H1 (cell line): Measurements from ENCODE around the gene MT1G. TPM values are rescaled to one million over a fixed set of nuclear protein-coding genes. Genes with fewer than 3 reads are reported as not detected.

Experiments
- CTCF ChIA-PET: fragments of 300-600 bp; sonication (Branson Sonifier 250); formaldehyde crosslinking; loops from one replicate; lab custom pipeline; 2021; ENCODE audit not compliant: partially characterized antibody; lab: Charles Lee
- POLR2A ChIA-PET: fragments of 300-600 bp; sonication (Branson Sonifier 250); formaldehyde crosslinking; loops from one replicate; lab custom pipeline; 2021; ENCODE audit warnings: inconsistent platforms; ENCODE audit not compliant: partially characterized antibody; lab: Charles Lee
- DNase-seq, 2 experiments: peaks; one replicate each; pipeline versions ENCODE4 v3.0.0 to v3.0.0-alpha.2; 2010 to 2022; ENCODE audit warnings: low spot score in 2 of 2, low read depth in 1 of 2, mixed read lengths in 1 of 2
- FAIRE-seq: peaks from 2 replicates; lab custom pipeline; 2011; peaks lifted over from hg19 to GRCh38; lab: Jason Lieb, UNC
- H2AFZ ChIP-seq: 2 replicates; pipeline ENCODE4 v1.8.1; 2012; ENCODE audit warnings: low read length, inconsistent platforms
- H2AK5ac ChIP-seq: 2 replicates; pipeline ENCODE4 v1.6.1; 2013; ENCODE audit warnings: low read depth, low read length
- H2BK120ac ChIP-seq: replicated peaks from 2 replicates; pipeline ENCODE3; 2013; ENCODE audit warnings: low read depth, low read length, inconsistent platforms
- H2BK12ac ChIP-seq: 2 replicates; pipeline ENCODE4 v1.6.1; 2013; ENCODE audit warnings: low read depth, low read length
- H2BK15ac ChIP-seq: 2 replicates; pipeline ENCODE4 v1.6.1; 2013; ENCODE audit warnings: low read length
- H2BK20ac ChIP-seq: 2 replicates; pipeline ENCODE4 v1.6.1; 2013; ENCODE audit warnings: low read length
- H2BK5ac ChIP-seq: 2 replicates; pipeline ENCODE4 v1.6.1; 2013; ENCODE audit warnings: low read depth, low read length
- H3K14ac ChIP-seq: 2 replicates; pipeline ENCODE4 v1.6.1; 2013; ENCODE audit warnings: inconsistent platforms; ENCODE audit not compliant: insufficient read length
- H3K18ac ChIP-seq: 2 replicates; pipeline ENCODE4 v1.6.1; 2013; ENCODE audit warnings: low read length; ENCODE audit errors: extremely low read depth
- H3K23ac ChIP-seq: 2 replicates; pipeline ENCODE4 v1.6.1; 2013; ENCODE audit warnings: inconsistent platforms; ENCODE audit not compliant: insufficient read length
- H3K23me2 ChIP-seq: 2 replicates; pipeline ENCODE4 v1.6.1; 2013; ENCODE audit warnings: low read depth, low read length
- H3K27ac ChIP-seq: 2 replicates; pipeline ENCODE4 v1.6.1; 2011; ENCODE audit warnings: low read depth, low read length, inconsistent platforms
- H3K27me3 ChIP-seq, 4 experiments: replicated peaks in 1 of 4; 1 replicate in 1 of 4; 2 replicates in 3 of 4; pipeline versions ENCODE4 v1.6.1 to v1.8.1; 2011 to 2013; ENCODE audit warnings: low read length in 3 of 4, mild to moderate bottlenecking in 3 of 4, inconsistent platforms in 2 of 4, mixed read lengths in 2 of 4, moderate library complexity in 1 of 4; ENCODE audit not compliant: control insufficient read depth in 3 of 4, insufficient read depth in 3 of 4; ENCODE audit errors: extremely low read depth in 1 of 4
- H3K36me3 ChIP-seq, 4 experiments: 2 replicates each; pipeline versions ENCODE4 v1.6.1 to v1.8.1; 2011 to 2013; ENCODE audit warnings: mild to moderate bottlenecking in 4 of 4, low read length in 3 of 4, moderate library complexity in 2 of 4, control low read depth in 1 of 4, inconsistent platforms in 1 of 4; ENCODE audit not compliant: insufficient read depth in 4 of 4, control insufficient read depth in 2 of 4
- H3K4ac ChIP-seq: replicated peaks from 2 replicates; pipeline ENCODE3; 2013; ENCODE audit warnings: low read length, low read depth, mixed read lengths, inconsistent platforms; ENCODE audit not compliant: insufficient read length
- H3K4me1 ChIP-seq, 4 experiments: replicated peaks in 1 of 4; 1 replicate in 1 of 4; 2 replicates in 3 of 4; pipeline versions ENCODE4 v1.6.1 to v1.8.1; 2011 to 2013; ENCODE audit warnings: low read length in 3 of 4, inconsistent platforms in 2 of 4, mixed read lengths in 1 of 4; ENCODE audit not compliant: insufficient read depth in 4 of 4, control insufficient read depth in 3 of 4
- H3K4me2 ChIP-seq, 2 experiments: 2 replicates each; pipeline versions ENCODE4 v1.6.1 to v1.8.1; 2011 to 2013; ENCODE audit warnings: low read depth in 2 of 2, low read length in 2 of 2, control low read depth in 1 of 2, inconsistent platforms in 1 of 2, mild to moderate bottlenecking in 1 of 2; ENCODE audit not compliant: insufficient read depth in 1 of 2
- H3K4me3 ChIP-seq, 4 experiments: fragments of 200-600, 300-600 bp in 1 of 4; sonication (generic), shearing (Covaris generic), sonication (Bioruptor Twin) in 1 of 4; 2 replicates each; pipeline versions ENCODE4 v1.5.1 to v1.8.1; 2011 to 2016; ENCODE audit warnings: low read length in 4 of 4, low read depth in 3 of 4, control low read depth in 2 of 4, inconsistent platforms in 2 of 4, mild to moderate bottlenecking in 2 of 4, mixed read lengths in 1 of 4, moderate library complexity in 1 of 4; ENCODE audit not compliant: insufficient read depth in 2 of 4; ENCODE audit errors: extremely low read depth in 1 of 4
- H3K56ac ChIP-seq: replicated peaks from 2 replicates; pipeline ENCODE3; 2013; ENCODE audit warnings: low read depth, mild to moderate bottlenecking, mixed read lengths, low read length, inconsistent platforms; ENCODE audit not compliant: insufficient read length
- H3K79me1 ChIP-seq: 2 replicates; pipeline ENCODE4 v1.6.1; 2013; ENCODE audit warnings: low read depth, low read length, control low read depth
- H3K79me2 ChIP-seq, 2 experiments: 2 replicates each; pipeline versions ENCODE4 v1.6.1 to v1.8.1; 2012 to 2013; ENCODE audit warnings: low read length in 2 of 2, mild to moderate bottlenecking in 2 of 2, inconsistent platforms in 1 of 2; ENCODE audit not compliant: insufficient read depth in 2 of 2, control insufficient read depth in 1 of 2
- H3K9ac ChIP-seq, 4 experiments: replicated peaks in 1 of 4; 1 replicate in 1 of 4; 2 replicates in 3 of 4; pipeline versions ENCODE4 v1.6.1 to v1.8.1; 2011 to 2013; ENCODE audit warnings: low read depth in 3 of 4, low read length in 3 of 4, control low read depth in 2 of 4, mild to moderate bottlenecking in 2 of 4, moderate library complexity in 2 of 4, inconsistent platforms in 1 of 4; ENCODE audit errors: extremely low read depth in 1 of 4
- H3K9me3 ChIP-seq, 2 experiments: 2 replicates each; pipeline versions ENCODE4 v1.6.1 to v1.8.1; 2012 to 2013; ENCODE audit warnings: mild to moderate bottlenecking in 2 of 2, moderate library complexity in 2 of 2, control low read depth in 1 of 2, inconsistent platforms in 1 of 2, low read depth in 1 of 2, low read length in 1 of 2, mixed read lengths in 1 of 2; ENCODE audit not compliant: insufficient read depth in 2 of 2
- H4K20me1 ChIP-seq, 2 experiments: replicated peaks in 1 of 2; 2 replicates each; pipeline versions ENCODE3 to v1.8.1; 2011 to 2013; ENCODE audit warnings: inconsistent platforms in 2 of 2, low read length in 2 of 2, mild to moderate bottlenecking in 1 of 2; ENCODE audit not compliant: insufficient read depth in 2 of 2, control insufficient read depth in 1 of 2
- H4K5ac ChIP-seq: 2 replicates; pipeline ENCODE4 v1.6.1; 2013; ENCODE audit warnings: low read length, low read depth, mixed read lengths, inconsistent platforms; ENCODE audit not compliant: insufficient read length
- H4K8ac ChIP-seq: 2 replicates; pipeline ENCODE4 v1.8.0; 2013; ENCODE audit warnings: mild to moderate bottlenecking, moderate library complexity, low read length, inconsistent platforms; ENCODE audit not compliant: insufficient read depth; ENCODE audit errors: extremely low read depth
- H4K91ac ChIP-seq: replicated peaks from 2 replicates; pipeline ENCODE3; 2013; ENCODE audit warnings: low read length, mixed read lengths, inconsistent platforms; ENCODE audit not compliant: insufficient read length
- EZH2 ChIP-seq: fragments of 200-600 bp; sonication (generic); IDR thresholded peaks from 2 replicates; pipeline ENCODE4 v1.7.1; 2012; ENCODE audit warnings: low read depth, mild to moderate bottlenecking, moderate library complexity, low read length, inconsistent platforms; ENCODE audit not compliant: severe bottlenecking
- GABPA ChIP-seq: IDR thresholded peaks from 2 replicates; pipeline ENCODE4 v1.6.1; 2011; ENCODE audit warnings: mild to moderate bottlenecking, low read length, moderate library complexity, borderline replicate concordance; ENCODE audit not compliant: insufficient read depth
- KDM4A ChIP-seq: IDR thresholded peaks from one replicate; pipeline ENCODE4 v1.7.1; 2012; ENCODE audit warnings: low read depth, mild to moderate bottlenecking, moderate library complexity, low read length, inconsistent platforms; ENCODE audit not compliant: severe bottlenecking
- NRF1 ChIP-seq: IDR thresholded peaks from 2 replicates; pipeline ENCODE4 v1.6.1; 2011; ENCODE audit warnings: mild to moderate bottlenecking, low read depth, low read length, improper control_type of control experiment
- RNF2 ChIP-seq: fragments of 200-900, 300-1000 bp; sonication (generic); IDR thresholded peaks from 2 replicates; pipeline ENCODE4 v1.7.1; 2016; ENCODE audit warnings: borderline replicate concordance, low read depth, mild to moderate bottlenecking, antibody characterized with exemption, low read length; ENCODE audit not compliant: poor library complexity, severe bottlenecking; ENCODE audit errors: missing control alignments
- WGBS, 2 experiments: shearing (Covaris generic) in 1 of 2; methylation state at CpG; one replicate each; pipeline versions ENCODE4 v1.1.6 to v1.1.7; 2013 to 2015; ENCODE audit warnings: low lambda C conversion rate in 2 of 2, mixed read lengths in 2 of 2, inconsistent platforms in 1 of 2, low coverage in 1 of 2, missing lambda C conversion rate in 1 of 2; ENCODE audit not compliant: insufficient replicate concordance in 2 of 2, insufficient coverage in 1 of 2, insufficient read length in 1 of 2; ENCODE audit errors: extremely low coverage in 1 of 2, missing lambda C conversion rate in 1 of 2; 5-methylcytosine and 5-hydroxymethylcytosine counted together
- long read RNA-seq, 2 experiments: library from RNA in 1 of 2; library from capped mRNA in 1 of 2; stranded (forward); transcript quantifications; one replicate each; pipeline ENCODE4 v2.0.0, GENCODE V29; 2021; ENCODE audit warnings: inconsistent platforms in 1 of 2
- polyA minus RNA-seq, 3 experiments: library from RNA; depleted of rRNA, polyadenylated mRNA; stranded (reverse); fragments of >200 nt; gene quantifications; 1 replicate in 2 of 3; 2 replicates in 1 of 3; pipeline ENCODE4 v1.2.3, GENCODE V29; 2011
- polyA plus RNA-seq, 7 experiments: library from polyadenylated mRNA; depleted of rRNA in 3 of 7; stranded (reverse) in 5 of 7; unstranded in 2 of 7; fragments of >200 nt in 5 of 7; fragments of 200-250 nt in 2 of 7; gene quantifications; 1 replicate in 5 of 7; 2 replicates in 1 of 7; 4 replicates in 1 of 7; pipeline versions ENCODE4 v1.2.1 to v1.2.3, GENCODE V29; 2011 to 2013; ENCODE audit warnings: missing spikeins in 2 of 7, mixed read lengths in 2 of 7
- total RNA-seq: library from RNA; stranded (reverse); fragmentation: NEBNext Ultra II Directional; extraction: Animal tissue kit (Norgen Biotek cat#: 25700); gene quantifications from 2 replicates; pipeline ENCODE4 v1.2.1, GENCODE V29; 2021

MT1G gene
- 17.7 and 19.7 TPM in 2 replicates for total RNA-seq
- 515 and 909 TPM in 2 replicates for polyA plus RNA-seq (2011; rRNA removed)
- 461 TPM for polyA plus RNA-seq (2011; cell fraction: cytosol; rRNA removed)
- 281 TPM for polyA plus RNA-seq (2011; cell fraction: nucleus; rRNA removed)
- polyA plus RNA-seq (2012, experiment 1 of 2) = 282 to 660 TPM (median 308 TPM) in 4 replicates
- 1,375 TPM for polyA plus RNA-seq (2012, experiment 2 of 2)
- polyA plus RNA-seq (2013, experiment 1 of 2) = 553 TPM
- 605 TPM for polyA plus RNA-seq (2013, experiment 2 of 2)
- polyA minus RNA-seq (2011; rRNA and poly(A)+ RNA removed) = 110 and 143 TPM in 2 replicates
- 63.0 TPM for polyA minus RNA-seq (2011; cell fraction: cytosol; rRNA and poly(A)+ RNA removed)
- polyA minus RNA-seq (2011; cell fraction: nucleus; rRNA and poly(A)+ RNA removed) = 55.0 TPM
- long read RNA-seq, experiment 1, transcript MT1G-201 (3 exons, 405 nt) = major isoform, 34 of 45 reads
- long read RNA-seq, experiment 1, transcript MT1G-202 (3 exons, 406 nt) = minor isoform, 10 of 45 reads
- long read RNA-seq, experiment 1, partial matches to known transcripts = 0 of 45 reads
- long read RNA-seq, experiment 1, other reads (novel, unspliced or antisense) = 0 of 45 reads
- long read RNA-seq, experiment 2 = 0 reads

- Histone ChIP-seq H3K4me2 (peak within 1 kb of the TSS; percentile 74 to 92), H3K9ac (no peak within 1 kb of the TSS; a peak in 1 of 7 replicates), H2BK15ac (peak within 1 kb of the TSS; percentile 88; the same call in 1 of the 2 replicates), H2AK5ac (peak within 1 kb of the TSS; percentile 68; the same call in 1 of the 2 replicates), H3K18ac (no peak within 1 kb of the TSS), H3K79me2 (no peaks in the 10 kb centered on the region), H2BK120ac (no peak within 1 kb of the TSS), H2BK5ac (peak within 1 kb of the TSS; percentile 37; the same call in 1 of the 2 replicates), H3K27me3 (peaks cover 81 to 98% (median 93%) of the 10 kb centered on the region in 4 experiments), H2BK20ac (peak within 1 kb of the TSS; percentile 53; the same call in 1 of the 2 replicates), H2BK12ac (peak within 1 kb of the TSS; percentile 85; the same call in 1 of the 2 replicates), H3K36me3 (no peaks in the 10 kb centered on the region), H3K4ac (no peak within 1 kb of the TSS), H3K9me3 (no peaks in the 10 kb centered on the region), H3K23ac (no peak within 1 kb of the TSS), H4K8ac (peak within 1 kb of the TSS; percentile 36; the same call in 1 of the 2 replicates), H4K5ac (no peak within 1 kb of the TSS), H3K56ac (no peak within 1 kb of the TSS), H3K27ac (no peak within 1 kb of the TSS), H2AFZ (no peak within 1 kb of the TSS), H4K91ac (no peak within 1 kb of the TSS), H4K20me1 (peaks cover 2 to 9% of the 10 kb centered on the region in 2 experiments), H3K4me3 (peak within 1 kb of the TSS; percentile 13 to 53 (median 16); a peak in 5 of 8 replicates), H3K79me1 (no peaks in the 10 kb centered on the region), H3K23me2 (peaks cover 12% of the 10 kb centered on the region; the same call in 1 of the 2 replicates), H3K4me1 (peaks cover 3 to 16% (median 12%) of the 10 kb centered on the region in 4 experiments), H3K14ac (no peak within 1 kb of the TSS)
- ChIA-PET CTCF (interaction anchor here (0.8 to 4.6 kb wide), 10 partner anchors 11 to 91 kb away, joined by 3 to 29 read pairs (median 4); partner anchors contain the start of gene MT1M), POLR2A (interaction anchor here (0.6 to 13.9 kb wide), 16 partner anchors 13 to 208 kb away, joined by 3 to 205 read pairs (median 4); partner anchors contain the start of genes MT1B, MT1E, MT1F and MT1M)
- DNase-seq (peak in 1 of 2 experiments; percentile 70), FAIRE-seq (no peak)
- WGBS, 2 experiments = 4% methylated on average over 45 of the region's 46 CpGs; no CpG with 5 or more reads in 1 of the 2 experiments
- TF ChIP-seq NRF1 (no peak), EZH2 (peak; percentile 66), RNF2 (no peak), KDM4A (peak; percentile 38), GABPA (no peak)
Measured at GRCh38 chr16:56667581-56668571, at the start of gene MT1G. Gene MT1G (minus strand): TSS chr16:56668065. CDS start chr16:56667993, 72 bp downstream.
